Astrocyte of the cerebellum (primary cell): ENCODE results near the gene SLC12A9.
A peak's percentile ranks its signal among the peaks of the same experiment; 100 is the strongest.

Experiments used
- DNase-seq: peaks from one replicate; pipeline ENCODE4 v3.0.0-alpha.2; 2011; ENCODE audit warnings: low read depth
- H3K4me3 ChIP-seq: 2 replicates; pipeline ENCODE4 v1.5.1; 2011; ENCODE audit warnings: mild to moderate bottlenecking, low read depth, low read length, moderate library complexity
- CTCF ChIP-seq: IDR thresholded peaks from 2 replicates; pipeline ENCODE4 v1.5.1; 2012; ENCODE audit warnings: low read length, low read depth, moderate library complexity, mild to moderate bottlenecking; ENCODE audit errors: missing control alignments
- in situ Hi-C: cut with HindIII; loops from 2 replicates; pipeline ENCODE4 v1.10.0; 2017; ENCODE audit warnings: low sequenced_read_pairs

SLC12A9 gene

GRCh38 chr7:100895956-100896731 lies 43.6 kb downstream of the SLC12A9 start:
- TF ChIP-seq CTCF, result no peak
- in situ Hi-C loops, result no loop called here
- peak overlapping the region; percentile 10 for H3K4me3 ChIP-seq
- DNase-seq, result no peak

- TF ChIP-seq CTCF, result peak; percentile 70
- no peak for DNase-seq
- in situ Hi-C loops, result no loop called here
- peak overlapping the region; percentile 26 for H3K4me3 ChIP-seq
Observed at GRCh38 chr7:100896732-100897608, 44.5 kb downstream of the SLC12A9 start.

GRCh38 chr7:100897772-100898454 lies 45.4 kb downstream of the SLC12A9 start:
- in situ Hi-C loops, result no loop called here
- H3K4me3 ChIP-seq, result no peak overlapping the region
- DNase-seq, result no peak
- TF ChIP-seq CTCF, result no peak

GRCh38 chr7:100899432-100899831 lies 46.9 kb downstream of the SLC12A9 start:
- in situ Hi-C loops, result no loop called here
- no peak overlapping the region for H3K4me3 ChIP-seq
- DNase-seq, result no peak
- no peak for TF ChIP-seq CTCF

- H3K4me3 ChIP-seq, result no peak overlapping the region
- no peak for DNase-seq
- in situ Hi-C loops, result no loop called here
- no peak for TF ChIP-seq CTCF
Observed at GRCh38 chr7:100900978-100901377, 48.5 kb downstream of the SLC12A9 start.

- no peak overlapping the region for H3K4me3 ChIP-seq
- in situ Hi-C loops, result no loop called here
- no peak for TF ChIP-seq CTCF
- DNase-seq, result no peak
Observed at GRCh38 chr7:100901921-100902332, 49.4 kb downstream of the SLC12A9 start.
